ENCODE results near the gene COPS7A. TPM values are rescaled to one million over a fixed set of nuclear protein-coding genes. Genes with fewer than 3 reads are reported as not detected.
"Not testable (repeated sequence)": the region's sequence is repeated elsewhere in the genome, so short reads cannot be mapped to it uniquely, and the experiment has no call there.

COPS7A gene
- polyA plus RNA-seq, 3 donors from 2014 or later = 34.1 to 62.1 (median 45.6) TPM

GRCh38 chr12:6722863-6723262 lies 983 bp upstream of the COPS7A start:
- peaks cover 0 to 5% (median 5%) of the 10 kb centered on the region in 3 donors for H3K36me3 Mint-ChIP-seq
- no peak for DNase-seq
- peaks cover 0 to 2% (median 0%) of the 10 kb centered on the region in 6 donors for H3K9me3 Mint-ChIP-seq
- peaks cover 9 to 13% (median 12%) of the 10 kb centered on the region in 3 donors for H3K27me3 Mint-ChIP-seq (ENCODE audit: low read depth in 3 of 3)
- peaks cover 24 to 33% of the 10 kb centered on the region in 2 donors for H3K4me1 Mint-ChIP-seq
- H3K4me3 Mint-ChIP-seq = peak overlapping the region in 2 of 5 donors; percentile 92 to 96
- peak overlapping the region in 2 of 6 donors; percentile 5 to 66 for H3K27ac Mint-ChIP-seq

- peaks cover 9 to 12% (median 11%) of the 10 kb centered on the region in 3 donors for H3K27me3 Mint-ChIP-seq (ENCODE audit: low read depth in 3 of 3)
- peak overlapping the region; percentile 87 to 98 (median 92) for H3K4me3 Mint-ChIP-seq
- H3K9me3 Mint-ChIP-seq = peaks cover 0 to 2% (median 0%) of the 10 kb centered on the region in 6 donors
- DNase-seq = peak in 1 of 3 donors; percentile 26
- peaks cover 24 to 33% of the 10 kb centered on the region in 2 donors for H3K4me1 Mint-ChIP-seq
- peaks cover 2 to 17% (median 12%) of the 10 kb centered on the region in 3 donors for H3K36me3 Mint-ChIP-seq
- peak overlapping the region; percentile 91 to 99 (median 98) for H3K27ac Mint-ChIP-seq
Measured at GRCh38 chr12:6724409-6724797, 557 bp downstream of the COPS7A start.

GRCh38 chr12:6725350-6725749 lies 1.5 kb downstream of the COPS7A start:
- Mint-ChIP-seq H3K27me3 (ENCODE audit: low read depth in 3 of 3) (peaks cover 9 to 11% (median 9%) of the 10 kb centered on the region in 3 donors), H3K9me3 (peaks cover 0 to 2% (median 0%) of the 10 kb centered on the region in 6 donors), H3K36me3 (peaks cover 9 to 27% (median 12%) of the 10 kb centered on the region in 3 donors), H3K4me1 (peaks cover 24 to 33% of the 10 kb centered on the region in 2 donors), H3K4me3 (peak overlapping the region; percentile 39 to 92 (median 54)), H3K27ac (peak overlapping the region; percentile 10 to 76 (median 56))
- no peak for DNase-seq

- no peak overlapping the region for H3K27ac Mint-ChIP-seq
- H3K36me3 Mint-ChIP-seq = peaks cover 17 to 37% (median 17%) of the 10 kb centered on the region in 3 donors
- H3K27me3 Mint-ChIP-seq (ENCODE audit: low read depth in 3 of 3) = peaks cover 0 to 3% (median under 1%) of the 10 kb centered on the region in 3 donors
Measured at GRCh38 chr12:6729186-6729585, 5.3 kb downstream of the COPS7A start.

GRCh38 chr12:6730169-6730568 lies 6.3 kb downstream of the COPS7A start:
- no peaks in the 10 kb centered on the region for H3K9me3 Mint-ChIP-seq
- peaks cover 17 to 37% (median 17%) of the 10 kb centered on the region in 3 donors for H3K36me3 Mint-ChIP-seq

More at GRCh38 chr12:6729186-6729585, 5.3 kb downstream of the COPS7A start:
- H3K4me3 Mint-ChIP-seq = no peak overlapping the region
- no peaks in the 10 kb centered on the region for H3K9me3 Mint-ChIP-seq
- peaks cover 16 to 23% of the 10 kb centered on the region in 2 donors for H3K4me1 Mint-ChIP-seq
- no peak for DNase-seq

GRCh38 chr12:6734506-6735387 lies 10.9 kb downstream of the COPS7A start:
- Mint-ChIP-seq H3K27me3 (ENCODE audit: low read depth in 3 of 3) (no peaks in the 10 kb centered on the region), H3K9me3 (no peaks in the 10 kb centered on the region), H3K4me1 (peaks cover 4 to 6% of the 10 kb centered on the region in 2 donors), H3K27ac (no peak overlapping the region), H3K36me3 (peaks cover 6 to 17% (median 12%) of the 10 kb centered on the region in 3 donors), H3K4me3 (no peak overlapping the region)
- DNase-seq = no peak

More at GRCh38 chr12:6730169-6730568, 6.3 kb downstream of the COPS7A start:
- H3K4me3 Mint-ChIP-seq = no peak overlapping the region
- H3K27me3 Mint-ChIP-seq (ENCODE audit: low read depth in 3 of 3) = no peaks in the 10 kb centered on the region
- H3K27ac Mint-ChIP-seq = peak overlapping the region in 1 of 6 donors; percentile 57
- DNase-seq = no peak
- peaks cover 10 to 15% of the 10 kb centered on the region in 2 donors for H3K4me1 Mint-ChIP-seq

- Mint-ChIP-seq H3K9me3 (no peaks in the 10 kb centered on the region), H3K4me3 (no peak overlapping the region), H3K36me3 (peaks cover 6 to 9% (median 7%) of the 10 kb centered on the region in 3 donors), H3K4me1 (peaks cover 4 to 6% of the 10 kb centered on the region in 2 donors), H3K27ac (peak overlapping the region in 2 of 6 donors; percentile 8 to 51), H3K27me3 (ENCODE audit: low read depth in 3 of 3) (no peaks in the 10 kb centered on the region)
- DNase-seq = peak; percentile 10 to 45 (median 30)
Measured at GRCh38 chr12:6735448-6736191, 11.8 kb downstream of the COPS7A start.

GRCh38 chr12:6736754-6737153 lies 12.9 kb downstream of the COPS7A start:
- no peak for DNase-seq
- Mint-ChIP-seq H3K4me3 (no peak overlapping the region), H3K9me3 (no peaks in the 10 kb centered on the region), H3K36me3 (no peaks in the 10 kb centered on the region), H3K27ac (no peak overlapping the region), H3K27me3 (ENCODE audit: low read depth in 3 of 3) (peaks cover 0 to 2% (median 0%) of the 10 kb centered on the region in 3 donors), H3K4me1 (peaks cover 4 to 6% of the 10 kb centered on the region in 2 donors)

- not testable (repeated sequence) for H3K4me1 Mint-ChIP-seq; DNase-seq; H3K27ac Mint-ChIP-seq; H3K27me3 Mint-ChIP-seq (ENCODE audit: low read depth in 3 of 3); H3K36me3 Mint-ChIP-seq; H3K9me3 Mint-ChIP-seq; H3K4me3 Mint-ChIP-seq
Measured at GRCh38 chr12:6742080-6742479, 18.2 kb downstream of the COPS7A start.

- Mint-ChIP-seq H3K36me3 (peaks cover 9 to 15% (median 9%) of the 10 kb centered on the region in 3 donors), H3K27ac (no peak overlapping the region), H3K4me1 (peaks cover 0 to 4% of the 10 kb centered on the region in 2 donors), H3K4me3 (no peak overlapping the region), H3K9me3 (no peaks in the 10 kb centered on the region), H3K27me3 (ENCODE audit: low read depth in 3 of 3) (peaks cover 0 to 2% (median 1%) of the 10 kb centered on the region in 3 donors)
- no peak for DNase-seq
Measured at GRCh38 chr12:6742834-6743233, 19.0 kb downstream of the COPS7A start.

- not testable (repeated sequence) for H3K4me1 Mint-ChIP-seq; H3K27ac Mint-ChIP-seq; DNase-seq; H3K9me3 Mint-ChIP-seq; H3K4me3 Mint-ChIP-seq; H3K27me3 Mint-ChIP-seq (ENCODE audit: low read depth in 3 of 3)
- H3K36me3 Mint-ChIP-seq = peaks cover 13 to 20% (median 14%) of the 10 kb centered on the region in 3 donors
Measured at GRCh38 chr12:6743300-6743699, 19.5 kb downstream of the COPS7A start.

- Mint-ChIP-seq H3K9me3 (no peaks in the 10 kb centered on the region), H3K4me1 (peaks cover 0 to 6% of the 10 kb centered on the region in 2 donors), H3K27ac (peak overlapping the region in 4 of 6 donors; percentile 5 to 40 (median 21)), H3K27me3 (ENCODE audit: low read depth in 3 of 3) (peaks cover 1 to 3% (median 2%) of the 10 kb centered on the region in 3 donors), H3K4me3 (no peak overlapping the region), H3K36me3 (peaks cover 19 to 33% (median 22%) of the 10 kb centered on the region in 3 donors)
- no peak for DNase-seq
Measured at GRCh38 chr12:6745741-6746525, 22.1 kb downstream of the COPS7A start.

GRCh38 chr12:6747216-6747615 lies 23.4 kb downstream of the COPS7A start:
- no peak for DNase-seq
- Mint-ChIP-seq H3K27me3 (ENCODE audit: low read depth in 3 of 3) (peaks cover 1 to 3% (median 2%) of the 10 kb centered on the region in 3 donors), H3K9me3 (no peaks in the 10 kb centered on the region), H3K36me3 (peaks cover 21 to 34% (median 22%) of the 10 kb centered on the region in 3 donors), H3K27ac (peak overlapping the region in 3 of 6 donors; percentile 1 to 35 (median 10)), H3K4me3 (no peak overlapping the region), H3K4me1 (peaks cover 11 to 16% of the 10 kb centered on the region in 2 donors)
